Common myeloid progenitor, CD34-positive (primary cell): ENCODE data around the gene SCARF2. TPM values are rescaled to one million over a fixed set of nuclear protein-coding genes. Genes with fewer than 3 reads are reported as not detected.
"Not testable (repeated sequence)": the region's sequence is repeated elsewhere in the genome, so short reads cannot be mapped to it uniquely, and the experiment has no call there.

Experiments
- CTCF ChIA-PET: fragments of 350-600 bp; sonication (Branson Sonifier 250); formaldehyde crosslinking; loops from one replicate; lab custom pipeline; 2021; ENCODE audit warnings: antibody characterized with exemption; lab: Charles Lee
- POLR2A ChIA-PET: fragments of 350-600 bp; sonication (Branson Sonifier 250); formaldehyde crosslinking; loops from one replicate; lab custom pipeline; 2021; ENCODE audit warnings: antibody characterized with exemption; lab: Charles Lee
- DNase-seq, 3 donors: peaks; one replicate each; pipeline versions ENCODE4 v3.0.0 to v3.0.0-alpha.2; 2013
- H3K27ac ChIP-seq, 2 experiments: 1 replicate in 1 of 2; 2 replicates in 1 of 2; pipeline ENCODE4 v1.7.0; 2013; ENCODE audit warnings: inconsistent platforms in 2 of 2, low read length in 2 of 2, mild to moderate bottlenecking in 2 of 2, low read depth in 1 of 2, moderate library complexity in 1 of 2; ENCODE audit not compliant: severe bottlenecking in 2 of 2, insufficient read depth in 1 of 2, poor library complexity in 1 of 2
- H3K27me3 ChIP-seq, 5 experiments: replicated peaks in 2 of 5; 1 replicate in 3 of 5; 2 replicates in 2 of 5; pipeline versions ENCODE4 v1.6.1 to v1.7.0; 2013; ENCODE audit warnings: low read length in 4 of 5, mild to moderate bottlenecking in 2 of 5, moderate library complexity in 2 of 5, inconsistent platforms in 1 of 5; ENCODE audit not compliant: insufficient read depth in 5 of 5, control insufficient read depth in 4 of 5
- H3K36me3 ChIP-seq, 4 experiments: 1 replicate in 2 of 4; 2 replicates in 2 of 4; pipeline versions ENCODE4 v1.6.1 to v1.7.0; 2013; ENCODE audit warnings: low read length in 3 of 4, control low read depth in 1 of 4, mild to moderate bottlenecking in 1 of 4; ENCODE audit not compliant: control insufficient read depth in 4 of 4, insufficient read depth in 4 of 4
- H3K4me1 ChIP-seq, 4 experiments: 1 replicate in 3 of 4; 2 replicates in 1 of 4; pipeline versions ENCODE4 v1.6.1 to v1.7.1; 2013; ENCODE audit warnings: low read length in 3 of 4, mild to moderate bottlenecking in 3 of 4, control low read depth in 1 of 4, inconsistent platforms in 1 of 4, moderate library complexity in 1 of 4; ENCODE audit not compliant: control insufficient read depth in 4 of 4, insufficient read depth in 4 of 4; ENCODE audit errors: control extremely low read depth in 1 of 4
- H3K4me3 ChIP-seq, 7 experiments: 1 replicate in 4 of 7; 2 replicates in 3 of 7; pipeline versions ENCODE4 v1.5.1 to v1.7.0; 2013; ENCODE audit warnings: mild to moderate bottlenecking in 7 of 7, low read length in 6 of 7, moderate library complexity in 6 of 7, inconsistent platforms in 2 of 7, low read depth in 2 of 7, control low read depth in 1 of 7; ENCODE audit not compliant: insufficient read depth in 4 of 7, control insufficient read depth in 1 of 7; ENCODE audit errors: extremely low read depth in 1 of 7
- H3K9me3 ChIP-seq, 5 experiments: 1 replicate in 4 of 5; 2 replicates in 1 of 5; pipeline versions ENCODE4 v1.6.1 to v1.7.1; 2013; ENCODE audit warnings: low read length in 4 of 5, mild to moderate bottlenecking in 2 of 5, inconsistent platforms in 1 of 5, low read depth in 1 of 5, moderate library complexity in 1 of 5; ENCODE audit not compliant: control insufficient read depth in 4 of 5, insufficient read depth in 2 of 5; ENCODE audit errors: control extremely low read depth in 1 of 5
- WGBS: methylation state at CpG from one replicate; pipeline ENCODE4 v1.1.5; 2013; ENCODE audit not compliant: insufficient coverage; 5-methylcytosine and 5-hydroxymethylcytosine counted together
- polyA plus RNA-seq: library from polyadenylated mRNA; unstranded; fragments of 120-200 nt; gene quantifications from one replicate; pipeline ENCODE4 v1.2.1, GENCODE V29; 2013

The SCARF2 gene, protein sequence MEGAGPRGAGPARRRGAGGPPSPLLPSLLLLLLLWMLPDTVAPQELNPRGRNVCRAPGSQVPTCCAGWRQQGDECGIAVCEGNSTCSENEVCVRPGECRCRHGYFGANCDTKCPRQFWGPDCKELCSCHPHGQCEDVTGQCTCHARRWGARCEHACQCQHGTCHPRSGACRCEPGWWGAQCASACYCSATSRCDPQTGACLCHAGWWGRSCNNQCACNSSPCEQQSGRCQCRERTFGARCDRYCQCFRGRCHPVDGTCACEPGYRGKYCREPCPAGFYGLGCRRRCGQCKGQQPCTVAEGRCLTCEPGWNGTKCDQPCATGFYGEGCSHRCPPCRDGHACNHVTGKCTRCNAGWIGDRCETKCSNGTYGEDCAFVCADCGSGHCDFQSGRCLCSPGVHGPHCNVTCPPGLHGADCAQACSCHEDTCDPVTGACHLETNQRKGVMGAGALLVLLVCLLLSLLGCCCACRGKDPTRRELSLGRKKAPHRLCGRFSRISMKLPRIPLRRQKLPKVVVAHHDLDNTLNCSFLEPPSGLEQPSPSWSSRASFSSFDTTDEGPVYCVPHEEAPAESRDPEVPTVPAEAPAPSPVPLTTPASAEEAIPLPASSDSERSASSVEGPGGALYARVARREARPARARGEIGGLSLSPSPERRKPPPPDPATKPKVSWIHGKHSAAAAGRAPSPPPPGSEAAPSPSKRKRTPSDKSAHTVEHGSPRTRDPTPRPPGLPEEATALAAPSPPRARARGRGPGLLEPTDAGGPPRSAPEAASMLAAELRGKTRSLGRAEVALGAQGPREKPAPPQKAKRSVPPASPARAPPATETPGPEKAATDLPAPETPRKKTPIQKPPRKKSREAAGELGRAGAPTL
- polyA plus RNA-seq: 0.26 TPM

DNA sequence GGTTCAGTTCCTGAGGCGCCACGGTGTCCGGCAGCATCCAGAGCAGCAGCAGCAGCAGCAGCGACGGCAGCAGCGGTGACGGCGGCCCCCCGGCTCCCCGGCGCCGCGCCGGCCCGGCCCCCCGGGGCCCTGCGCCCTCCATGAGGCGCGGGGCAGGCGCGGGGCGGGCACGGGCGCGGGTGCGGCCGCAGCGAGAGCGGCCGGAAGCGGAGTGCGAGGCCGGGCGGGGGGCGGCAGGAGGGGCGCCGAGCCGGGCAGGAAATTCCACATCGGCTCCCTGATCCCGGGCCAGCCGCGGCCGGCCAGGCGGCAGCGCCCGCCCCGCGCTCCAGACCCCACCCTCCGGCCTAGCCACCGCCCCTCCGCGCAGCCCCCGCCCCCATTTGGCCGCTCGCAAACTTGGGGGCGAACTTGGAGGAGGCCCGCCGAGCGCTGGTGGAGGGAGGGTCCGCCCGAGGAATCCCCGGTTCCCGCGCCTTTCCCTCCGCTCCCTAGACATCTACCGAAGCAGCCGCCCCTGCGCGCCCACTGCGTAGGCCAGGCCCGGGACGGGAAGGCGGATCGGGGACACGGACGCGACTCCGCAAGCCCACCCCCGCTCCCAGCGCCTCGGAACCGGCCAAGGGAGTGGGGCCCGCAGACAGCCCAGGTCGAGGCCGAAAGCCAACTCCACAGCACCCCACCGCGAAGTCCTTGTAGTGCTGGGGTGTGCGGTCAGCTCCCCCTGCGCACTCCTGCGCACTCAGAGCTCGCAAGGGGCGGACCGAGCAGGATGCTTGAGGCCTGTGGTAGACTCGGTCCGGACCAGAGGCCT lies at the start of gene SCARF2:
Gene SCARF2 (minus strand): TSS at position 213 of the 814 bp plus-strand sequence. CDS start 71 bp downstream, at position 142.
- POLR2A ChIA-PET: interaction anchor here (0.6 kb wide), 1 partner anchor 10 kb away, joined by 4 read pairs; no protein-coding TSS in a partner anchor
- Histone ChIP-seq H3K27ac (no peak within 1 kb of the TSS), H3K9me3 (no peaks in the 10 kb centered on the region), H3K36me3 (peaks cover 0 to 13% (median 6%) of the 10 kb centered on the region in 4 experiments), H3K4me3 (peak within 1 kb of the TSS in 6 of 7 experiments; percentile 10 to 64 (median 44)), H3K27me3 (peaks cover 0 to 69% (median 23%) of the 10 kb centered on the region in 5 experiments), H3K4me1 (peaks cover 0 to 26% (median 21%) of the 10 kb centered on the region in 4 experiments)
- CTCF ChIA-PET: no interaction called here
- 1% methylated on average over 87 of the region's 95 CpGs for WGBS
- peak in 2 of 3 donors; percentile 34 to 44 for DNase-seq

DNA sequence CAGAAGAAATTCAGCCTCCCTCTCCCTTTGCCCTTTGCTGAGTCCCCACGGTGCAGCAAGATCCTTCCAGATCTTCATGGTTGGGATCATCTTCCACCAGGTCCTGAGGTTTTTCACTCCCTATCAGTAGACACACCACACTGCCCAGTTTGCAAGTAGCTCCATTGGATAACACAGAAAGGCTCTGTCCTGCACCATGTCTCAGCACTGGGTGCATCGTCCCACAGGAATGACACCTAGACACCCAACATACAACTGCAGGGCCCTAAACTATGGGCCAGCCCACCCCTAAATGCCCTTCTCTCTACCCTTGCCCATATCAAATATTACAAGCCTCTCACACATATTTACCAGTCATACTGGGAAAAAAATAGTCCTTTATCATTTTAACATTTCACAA lies 48.6 kb upstream of the SCARF2 start:
- Histone ChIP-seq H3K27me3 (no peaks in the 10 kb centered on the region), H3K36me3 (peaks cover 0 to 21% (median 7%) of the 10 kb centered on the region in 4 experiments), H3K9me3 (no peaks in the 10 kb centered on the region), H3K4me3 (no peak overlapping the region), H3K4me1 (no peaks in the 10 kb centered on the region), H3K27ac (no peak overlapping the region)
- POLR2A ChIA-PET: no interaction called here
- CTCF ChIA-PET: interaction anchor here (0.5 kb wide), 1 partner anchor 385 kb away, joined by 3 read pairs; no protein-coding TSS in a partner anchor
- DNase-seq: no peak
- 100% methylated on average over 2 of the region's 2 CpGs for WGBS

DNA sequence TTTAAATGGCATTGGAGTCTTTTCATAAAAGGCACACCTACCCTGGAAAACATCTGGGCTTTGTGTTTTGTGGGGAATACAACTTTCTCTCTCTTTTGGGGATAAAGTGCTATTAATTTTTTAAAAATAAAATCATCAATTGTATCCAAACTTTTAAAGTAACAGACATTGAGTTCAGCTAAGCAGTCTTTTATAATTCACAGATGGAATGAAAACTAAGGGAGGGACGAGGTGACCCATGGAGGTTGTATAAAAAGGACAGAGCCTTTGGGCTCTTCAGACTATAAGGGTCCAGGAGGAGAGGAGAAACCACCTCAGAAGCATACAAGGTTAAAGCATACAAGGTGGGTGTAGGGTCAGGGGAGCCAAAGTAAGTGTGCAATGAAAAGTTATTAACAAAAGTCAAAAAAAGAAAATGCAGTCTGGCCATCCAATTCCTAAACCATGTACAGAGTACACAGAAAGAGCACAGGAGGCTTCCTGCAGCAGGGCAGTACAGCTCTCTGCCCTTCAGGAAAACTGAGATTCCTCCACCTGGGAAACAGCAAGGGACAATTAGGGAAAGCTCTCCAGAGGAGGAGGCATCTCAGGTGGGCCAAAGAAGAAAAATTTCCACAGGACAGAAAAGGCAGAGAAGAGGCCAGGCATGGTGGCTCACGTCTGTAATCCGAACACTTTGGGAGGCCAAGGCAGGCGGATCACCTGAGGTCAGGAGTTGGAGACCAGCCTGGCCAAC lies 47.5 kb upstream of the SCARF2 start:
- Histone ChIP-seq H3K27ac (no peak overlapping the region), H3K27me3 (no peaks in the 10 kb centered on the region), H3K9me3 (no peaks in the 10 kb centered on the region), H3K4me3 (no peak overlapping the region), H3K4me1 (no peaks in the 10 kb centered on the region), H3K36me3 (peaks cover 0 to 21% (median 6%) of the 10 kb centered on the region in 4 experiments)
- CTCF ChIA-PET: interaction anchor here (1.5 kb wide), 1 partner anchor 9 kb away, joined by 3 read pairs; no protein-coding TSS in a partner anchor
- POLR2A ChIA-PET: interaction anchor here (0.6 kb wide), 1 partner anchor 28 kb away, joined by 3 read pairs; no protein-coding TSS in a partner anchor
- 98% methylated on average over 4 of the region's 4 CpGs for WGBS
- no peak for DNase-seq

DNA sequence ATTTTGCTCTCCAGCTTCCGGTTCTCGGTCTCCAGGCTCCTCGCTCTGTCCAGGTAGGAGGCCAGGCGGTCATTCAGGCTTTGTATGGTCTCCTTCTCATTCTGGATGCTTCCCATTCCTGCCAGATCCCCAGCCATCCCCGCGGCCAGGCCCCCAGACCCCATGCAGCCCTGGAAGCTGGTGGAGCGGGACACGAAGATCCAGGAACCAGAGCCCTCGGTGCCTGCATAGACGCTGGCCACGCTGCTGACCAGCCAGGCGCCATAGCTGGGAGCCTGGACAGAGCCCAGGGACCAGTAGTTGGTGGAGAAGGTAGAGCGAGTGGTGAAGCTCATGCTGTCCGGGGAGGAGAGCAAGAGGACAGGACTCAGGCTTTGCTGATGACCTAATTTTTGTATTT lies 46.1 kb upstream of the SCARF2 start:
- no peaks in the 10 kb centered on the region for H3K27me3 ChIP-seq
- no peaks in the 10 kb centered on the region for H3K9me3 ChIP-seq
- ChIA-PET POLR2A (no interaction called here), CTCF (interaction anchor here (1.3 to 1.5 kb wide), 2 partner anchors 9 to 11 kb away, joined by 3 read pairs; no protein-coding TSS in a partner anchor)
- H3K27ac ChIP-seq: no peak overlapping the region
- H3K36me3 ChIP-seq: peaks cover 0 to 16% (median 4%) of the 10 kb centered on the region in 4 experiments
- 98% methylated on average over 14 of the region's 14 CpGs for WGBS
- no peak overlapping the region for H3K4me3 ChIP-seq
- DNase-seq: no peak
- H3K4me1 ChIP-seq: no peaks in the 10 kb centered on the region

DNA sequence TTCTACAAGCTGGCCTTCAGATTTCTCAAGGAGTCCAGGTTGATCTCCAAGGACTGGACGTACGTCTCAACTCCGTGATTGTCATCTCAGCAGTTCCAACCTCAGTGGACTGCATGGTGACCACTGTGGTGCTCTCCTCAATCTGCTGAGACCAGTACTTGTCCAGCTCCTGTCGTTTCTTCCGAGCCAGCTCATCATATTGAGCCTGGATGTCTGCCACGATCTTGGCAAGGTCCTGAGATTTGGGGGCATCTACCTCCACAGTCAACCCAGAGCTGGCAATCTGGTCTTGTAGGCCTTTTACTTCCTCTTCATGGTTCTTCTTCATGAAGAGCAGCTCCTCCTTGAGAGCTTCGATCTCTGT lies 45.5 kb upstream of the SCARF2 start:
- H3K4me1 ChIP-seq, H3K27ac ChIP-seq, H3K27me3 ChIP-seq, H3K4me3 ChIP-seq, H3K9me3 ChIP-seq, DNase-seq, POLR2A ChIA-PET: not testable (repeated sequence)
- CTCF ChIA-PET: interaction anchor here (1.0 to 1.5 kb wide), 3 partner anchors 10 to 27 kb away, joined by 3 read pairs; no protein-coding TSS in a partner anchor
- peaks cover 0 to 12% (median under 1%) of the 10 kb centered on the region in 4 experiments for H3K36me3 ChIP-seq
- WGBS: 97% methylated on average over 7 of the region's 7 CpGs

DNA sequence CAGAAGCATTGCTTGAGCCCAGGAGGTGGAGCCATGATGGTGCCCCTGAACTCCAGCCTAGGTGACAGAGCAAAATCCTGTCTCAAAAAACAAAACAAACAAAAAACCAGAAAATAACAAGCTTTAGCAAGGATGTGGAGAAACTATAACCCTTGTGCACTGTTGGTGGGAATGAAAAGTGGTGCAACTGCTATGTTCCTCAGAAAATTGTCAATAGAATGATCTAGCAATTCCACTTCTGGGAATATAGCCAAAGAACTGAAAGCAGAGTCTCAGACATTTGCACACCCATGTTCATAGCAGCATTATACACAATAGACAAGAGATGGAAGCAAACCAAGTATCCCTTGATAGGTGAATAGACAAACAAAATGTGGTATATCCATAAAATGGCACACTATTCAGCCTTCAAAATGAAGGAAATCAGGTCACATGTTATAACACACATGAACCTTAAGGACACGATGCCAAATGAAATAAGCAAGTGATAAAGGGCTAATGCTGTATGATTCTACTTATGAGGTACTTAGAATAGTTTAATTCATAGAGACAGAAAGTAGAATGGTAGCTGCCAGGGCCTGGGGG lies 42.1 kb upstream of the SCARF2 start:
- ChIA-PET CTCF (no interaction called here), POLR2A (no interaction called here)
- 100% methylated on average over 1 of the region's 1 CpG for WGBS
- DNase-seq: no peak
- no peaks in the 10 kb centered on the region for H3K4me1 ChIP-seq
- no peaks in the 10 kb centered on the region for H3K9me3 ChIP-seq
- H3K36me3 ChIP-seq: peaks cover 0 to 6% (median 0%) of the 10 kb centered on the region in 4 experiments
- no peak overlapping the region for H3K4me3 ChIP-seq
- no peaks in the 10 kb centered on the region for H3K27me3 ChIP-seq
- H3K27ac ChIP-seq: no peak overlapping the region
